GM18870 (cell line): ENCODE data around the gene PDZD7.

Source experiments
- ATAC-seq: cut with Tn5 transposase; IDR thresholded peaks from one replicate; pipeline ENCODE4 v1.9.1; 2021; ENCODE audit warnings: moderate library complexity; ENCODE audit not compliant: unreplicated experiment

The PDZD7 gene

GRCh38 chr10:100969187-100970075, 61.5 kb downstream of the PDZD7 start, which contains the start of gene SEMA4G:
TSS of gene SEMA4G (plus strand) at chr10:100969504. CDS start at chr10:100972913, 3,409 bp downstream.
- no peak for ATAC-seq

DNA sequence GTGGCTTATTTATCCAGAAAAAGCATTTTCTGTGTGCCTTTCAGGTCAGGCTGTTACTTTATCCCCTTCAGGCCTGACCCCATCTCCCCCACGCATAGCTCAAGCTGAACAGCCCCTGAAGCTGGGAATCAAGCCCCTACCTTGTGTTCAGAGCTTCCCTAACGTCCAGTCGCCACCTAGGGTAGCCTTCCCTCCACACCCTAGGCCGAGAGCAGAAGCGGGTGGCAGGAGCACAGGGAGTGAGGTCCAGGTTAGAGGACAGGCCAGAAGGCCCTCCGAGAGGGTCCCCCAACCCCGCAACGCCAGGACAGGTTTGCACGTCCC, 62.1 kb downstream of the PDZD7 start:
- ATAC-seq = no peak

- no peak for ATAC-seq
Measured at GRCh38 chr10:100968062-100968736, 62.7 kb downstream of the PDZD7 start.

DNA sequence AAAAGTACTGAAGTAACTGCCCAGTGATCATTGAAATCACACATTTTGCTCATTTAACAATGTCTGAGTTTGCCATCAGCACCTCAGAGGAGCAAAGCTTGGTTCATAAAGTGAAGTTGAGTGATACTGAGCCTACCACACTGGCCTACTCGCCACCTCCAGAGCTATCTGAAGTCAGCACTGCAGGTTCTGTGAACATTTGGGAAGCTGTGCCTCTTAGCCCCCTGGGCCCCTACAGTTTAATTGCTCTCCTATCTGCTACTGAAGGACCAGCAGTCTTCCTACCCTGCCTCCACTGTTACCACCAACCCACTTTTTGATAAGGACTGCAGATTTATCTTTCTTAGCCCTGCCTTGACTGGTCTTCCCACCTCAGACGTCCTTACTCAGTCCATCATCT, 63.6 kb downstream of the PDZD7 start:
- no peak for ATAC-seq

- ATAC-seq = no peak
Measured at GRCh38 chr10:100966887-100967286, 64.0 kb downstream of the PDZD7 start.

GRCh38 chr10:100965820-100966219, 65.1 kb downstream of the PDZD7 start:
- ATAC-seq = no peak

DNA sequence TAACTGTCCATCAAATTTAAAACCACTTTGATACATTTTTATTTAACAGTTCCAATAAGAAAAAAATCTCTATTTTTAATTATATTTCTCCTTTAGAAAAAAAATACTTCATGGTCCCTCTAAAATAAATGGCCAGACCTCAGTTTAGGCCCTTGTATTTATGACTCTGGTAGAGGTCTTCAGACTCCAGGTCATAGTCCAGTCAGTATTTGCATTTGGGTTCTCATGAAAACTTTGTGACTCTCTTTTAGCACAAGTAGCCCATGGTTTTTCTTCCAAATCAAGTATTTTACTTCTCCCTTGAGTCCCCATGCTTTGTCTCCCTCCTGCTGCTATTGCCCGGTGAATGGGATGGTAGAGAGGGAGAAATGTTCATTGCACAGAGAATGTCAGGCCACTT, 67.1 kb downstream of the PDZD7 start:
- ATAC-seq = no peak

DNA sequence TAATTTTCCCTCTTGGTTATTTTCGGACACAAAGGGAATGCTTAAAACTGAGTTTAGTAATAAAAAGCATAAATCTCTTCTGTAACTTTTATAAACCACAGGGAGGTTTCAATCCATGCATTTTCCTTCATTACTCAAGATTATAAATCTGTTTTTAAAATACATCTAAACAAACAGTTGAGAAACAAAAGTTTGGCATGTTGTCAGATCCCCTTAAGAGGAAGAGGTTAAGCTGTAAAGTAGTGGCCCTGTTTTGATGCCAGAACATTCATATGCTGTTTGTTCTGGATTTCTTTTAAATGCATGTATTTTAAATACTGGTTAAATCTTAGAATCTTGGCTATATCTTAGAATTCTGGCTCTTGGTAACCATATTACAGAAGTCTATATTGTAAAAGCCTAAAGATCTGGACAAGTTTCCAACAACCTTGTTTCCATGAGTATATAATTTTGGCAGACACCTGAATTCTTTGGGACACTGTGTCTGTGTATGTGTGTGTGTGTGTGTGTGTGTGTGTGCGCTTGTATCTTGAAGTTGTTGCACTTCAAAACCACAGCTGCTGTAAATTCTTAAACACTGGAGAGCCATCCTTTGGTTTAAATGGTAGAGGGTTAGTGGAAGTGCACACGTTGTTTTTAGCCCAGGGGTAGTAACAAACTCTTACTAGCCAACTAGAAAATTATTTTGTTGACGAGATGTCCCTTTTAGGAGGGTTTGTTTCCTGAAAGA, 68.4 kb downstream of the PDZD7 start:
- no peak for ATAC-seq

GRCh38 chr10:100960251-100960650, 70.7 kb downstream of the PDZD7 start:
- no peak for ATAC-seq
